ENCODE data around the gene APOD. TPM values are rescaled to one million over a fixed set of nuclear protein-coding genes. Genes with fewer than 3 reads are reported as not detected.

APOD gene
- total and polyA plus RNA-seq, 2 of the 4 experiments (the other 2 are of a cell fraction) = 0.36 TPM; not detected in 1

Small RNA genes lying within 50 kb of the gene (microRNA-seq; reads per million reads assigned to microRNA genes)
- not detected for gene RN7SL73P (ENCODE audit: insufficient read depth, insufficient read length)
- gene RNU6ATAC24P (ENCODE audit: insufficient read depth, insufficient read length) = not detected

Small RNA genes lying within 50 kb of the gene (small RNA-seq; reads per million reads assigned to genes)
- 0 reads per million in 5 experiments for gene RN7SL73P
- gene RNU6ATAC24P = 0 reads per million in 5 experiments

Other genes with a start within 250 kb of the APOD start
- 35.1 and 55.8 TPM in 2 replicates for gene ACAP2, start 140.9 kb downstream of the APOD start, total RNA-seq (2012; rRNA removed)
- gene ACAP2, start 140.9 kb downstream of the APOD start, polyA plus RNA-seq (2012; rRNA removed) = 8.3 and 11.9 TPM in 2 replicates
- 36.0 and 55.3 TPM in 2 replicates for gene PPP1R2, start 40.6 kb downstream of the APOD start, total RNA-seq (2012; rRNA removed)
- gene PPP1R2, start 40.6 kb downstream of the APOD start, polyA plus RNA-seq (2012; rRNA removed) = 9.2 and 12.1 TPM in 2 replicates
- not detected in 2 replicates for gene MUC20, start 137.0 kb upstream of the APOD start, total RNA-seq (2012; rRNA removed)
- gene MUC20, start 137.0 kb upstream of the APOD start, polyA plus RNA-seq (2012; rRNA removed) = 0.12 and 0.24 TPM in 2 replicates
- gene MUC4, start 228.0 kb upstream of the APOD start, total RNA-seq (2012; rRNA removed) = not detected in 2 replicates
- not detected in 2 replicates for gene MUC4, start 228.0 kb upstream of the APOD start, polyA plus RNA-seq (2012; rRNA removed)

All from IMR-90 (cell line).